Measurements from ENCODE around the gene ZNF222. TPM values are rescaled to one million over a fixed set of nuclear protein-coding genes. Genes with fewer than 3 reads are reported as not detected.

Gene ZNF222
- total RNA-seq, 4 donors from 2014 or later = 2.0 to 7.3 (median 2.1) TPM

GRCh38 chr19:44069415-44069814 lies 44.2 kb downstream of the ZNF222 start:
- WGBS, 2 donors = 88 to 100% methylated on average over 1 of the region's 1 CpG
- Histone ChIP-seq H3K27ac (no peak overlapping the region), H3K36me3 (peaks cover 0 to 43% (median 13%) of the 10 kb centered on the region in 3 donors), H3K27me3 (no peaks in the 10 kb centered on the region), H3K4me1 (peaks cover 0 to 11% (median 5%) of the 10 kb centered on the region in 4 donors), H3K9me3 (peaks cover 3 to 65% (median 20%) of the 10 kb centered on the region in 4 donors), H3K4me3 (no peak overlapping the region)
- no peak for TF ChIP-seq CTCF (IDR thresholded peaks at IDR 0.05)
- TF ChIP-seq POLR2A (IDR thresholded peaks at IDR 0.05) = no peak
- TF ChIP-seq EP300 (IDR thresholded peaks at IDR 0.05) = no peak
- no peak for DNase-seq (ENCODE audit: low spot score in 2 of 2)

GRCh38 chr19:44071824-44072542 lies 46.8 kb downstream of the ZNF222 start, which contains the start of gene ZNF284:
ZNF284 (plus strand) TSS chr19:44072159; CDS start chr19:44076390, 4,231 bp downstream.
- peaks cover 0 to 11% (median 5%) of the 10 kb centered on the region in 4 donors for H3K4me1 ChIP-seq

DNA sequence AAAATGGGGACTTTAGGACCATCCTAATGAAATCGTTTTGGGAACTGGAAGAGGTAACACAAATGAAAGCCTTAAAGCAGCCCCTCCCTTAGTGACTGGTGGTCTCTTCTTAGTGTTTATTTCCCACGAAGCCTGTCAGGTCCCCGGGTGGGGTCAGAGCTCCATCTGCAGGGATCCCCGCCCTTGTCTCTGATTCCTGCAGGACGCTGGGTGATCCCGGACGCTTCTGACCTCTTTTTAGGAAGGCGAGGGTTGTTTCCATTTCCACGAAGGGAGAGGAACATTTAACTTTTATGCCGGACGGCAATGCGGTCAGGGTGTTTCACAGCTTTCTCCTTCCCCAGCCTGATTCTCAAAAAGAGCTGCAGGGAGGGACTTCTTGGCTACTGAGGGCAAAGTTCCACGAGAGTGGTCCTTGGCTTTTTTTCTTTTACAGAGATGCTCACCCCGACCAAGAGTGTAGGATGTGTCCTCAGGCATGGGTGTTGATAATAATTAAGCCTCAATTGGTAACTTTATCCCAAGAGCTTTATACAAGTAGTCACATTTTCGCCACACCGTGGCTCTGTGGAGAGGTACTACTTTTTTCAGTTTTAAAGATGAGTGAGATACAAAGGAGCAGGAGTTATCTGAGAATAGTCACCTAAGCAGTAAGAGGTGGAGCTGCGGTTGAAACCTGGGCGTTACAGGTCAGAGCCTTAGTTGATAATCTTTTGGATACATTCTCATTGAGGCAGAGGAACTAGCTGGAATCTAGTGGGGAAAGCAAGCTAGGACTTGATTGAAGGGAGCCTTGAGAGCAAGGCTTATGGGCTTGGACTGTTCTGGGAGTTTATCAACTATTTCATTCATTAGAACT lies 47.6 kb downstream of the ZNF222 start:
- Histone ChIP-seq H3K4me3 (peak overlapping the region; percentile 57 to 71 (median 63)), H3K9me3 (peaks cover 0 to 31% (median 1%) of the 10 kb centered on the region in 4 donors), H3K36me3 (peaks cover 0 to 28% (median 0%) of the 10 kb centered on the region in 3 donors), H3K27me3 (no peaks in the 10 kb centered on the region), H3K27ac (no peak overlapping the region), H3K4me1 (peaks cover 0 to 11% (median 5%) of the 10 kb centered on the region in 4 donors)
- DNase-seq (ENCODE audit: low spot score in 2 of 2) = no peak
- no peak for TF ChIP-seq POLR2A (IDR thresholded peaks at IDR 0.05)
- 19 to 22% methylated on average over 18 of the region's 18 CpGs for WGBS, 2 donors

More at GRCh38 chr19:44071824-44072542, 46.8 kb downstream of the ZNF222 start, which contains the start of gene ZNF284:
- H3K27me3 ChIP-seq = no peaks in the 10 kb centered on the region
- peaks cover 0 to 29% (median under 1%) of the 10 kb centered on the region in 3 donors for H3K36me3 ChIP-seq
- peak within 1 kb of the TSS; percentile 57 to 71 (median 63) for H3K4me3 ChIP-seq
- H3K9me3 ChIP-seq = peaks cover 0 to 39% (median 7%) of the 10 kb centered on the region in 4 donors
- peak; percentile 54 to 77 for DNase-seq (ENCODE audit: low spot score in 2 of 2)
- TF ChIP-seq EP300 (IDR thresholded peaks at IDR 0.05) = peak; percentile 30 to 66
- no peak for TF ChIP-seq CTCF (IDR thresholded peaks at IDR 0.05)
- no peak for TF ChIP-seq POLR2A (IDR thresholded peaks at IDR 0.05)
- H3K27ac ChIP-seq = peak within 1 kb of the TSS in 2 of 4 donors; percentile 31 to 52
- 1 to 2% methylated on average over 28 to 40 of the region's 40 CpGs for WGBS, 2 donors

DNA sequence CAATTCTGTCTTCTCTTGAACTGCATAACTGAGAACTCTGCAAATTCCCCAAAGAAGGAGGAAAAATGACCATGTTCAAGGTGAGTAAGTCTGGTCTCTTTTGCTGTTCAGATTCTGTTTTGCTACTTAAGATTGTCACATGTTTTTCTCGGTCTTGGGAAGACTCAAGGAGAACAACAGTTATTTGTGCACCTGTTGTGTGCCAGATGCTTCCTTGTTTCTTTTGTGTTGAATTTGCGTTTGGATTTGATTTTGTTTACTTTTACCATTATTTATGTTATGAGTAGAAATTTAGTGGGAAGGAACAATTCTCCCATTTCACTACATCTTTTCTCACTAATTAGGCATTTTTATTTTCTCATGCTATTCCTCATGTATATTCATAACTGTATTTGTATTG lies 51.1 kb downstream of the ZNF222 start:
- TF ChIP-seq CTCF (IDR thresholded peaks at IDR 0.05) = no peak
- Histone ChIP-seq H3K4me1 (peaks cover 0 to 11% (median 5%) of the 10 kb centered on the region in 4 donors), H3K27ac (no peak overlapping the region), H3K36me3 (peaks cover 0 to 52% (median 7%) of the 10 kb centered on the region in 3 donors), H3K4me3 (no peak overlapping the region), H3K27me3 (no peaks in the 10 kb centered on the region), H3K9me3 (no peaks in the 10 kb centered on the region)
- 85 to 88% methylated on average over 2 of the region's 2 CpGs for WGBS, 2 donors
- DNase-seq (ENCODE audit: low spot score in 2 of 2) = no peak

Small RNAs within 50 kb of the gene (small RNA-seq; reads per million reads assigned to genes)
- gene AC006213.5 = not detected

Other genes with a start within 250 kb of the ZNF222 start
- 10 to 100 TPM in 1 of 4 donors, 1 to 10 TPM in 3; 4.6 to 18.3 (median 6.8) TPM for gene KCNN4, start 244.4 kb upstream of the ZNF222 start, total RNA-seq
- 1 to 10 TPM in 1 of 4 donors, under 1 TPM in 3; 0.39 to 2.1 (median 0.53) TPM for gene LYPD5, start 222.9 kb upstream of the ZNF222 start, total RNA-seq
- gene ZNF283, start 198.1 kb upstream of the ZNF222 start, total RNA-seq = 10 to 100 TPM in 2 of 4 donors, 1 to 10 TPM in 2; 4.2 to 12.3 (median 10.4) TPM
- 1 to 10 TPM in 3 of 4 donors, under 1 TPM in 1; 0.90 to 3.7 (median 1.1) TPM for gene ZNF404, start 141.4 kb upstream of the ZNF222 start, total RNA-seq
- 10 to 100 TPM in 3 of 4 donors, 1 to 10 TPM in 1; 8.7 to 26.9 (median 17.7) TPM for gene ZNF45, start 90.1 kb upstream of the ZNF222 start, total RNA-seq
- 1 to 10 TPM; 3.6 to 7.3 (median 6.5) TPM for gene ZNF221, start 74.2 kb upstream of the ZNF222 start, total RNA-seq
- gene ZNF155, start 41.2 kb upstream of the ZNF222 start, total RNA-seq = 1 to 10 TPM; 4.2 to 7.2 (median 5.1) TPM
- gene ZNF230, start 22.4 kb upstream of the ZNF222 start, total RNA-seq = 1 to 10 TPM; 3.9 to 5.3 (median 5.2) TPM
- 1 to 10 TPM; 1.7 to 7.3 (median 5.3) TPM for gene ZNF223, start 26.7 kb downstream of the ZNF222 start, total RNA-seq
- gene ZNF284, start 46.8 kb downstream of the ZNF222 start, total RNA-seq = 1 to 10 TPM; 1.8 to 3.1 (median 2.0) TPM
- gene ZNF224, start 69.0 kb downstream of the ZNF222 start, total RNA-seq = 10 to 100 TPM; 16.2 to 34.1 (median 28.4) TPM
- 10 to 100 TPM in 1 of 4 donors, 1 to 10 TPM in 3; 1.8 to 10.1 (median 4.6) TPM for gene ZNF225, start 88.0 kb downstream of the ZNF222 start, total RNA-seq
- 1 to 10 TPM; 6.9 to 7.9 (median 7.1) TPM for gene ZNF234, start 116.2 kb downstream of the ZNF222 start, total RNA-seq
- gene ZNF226, start 139.7 kb downstream of the ZNF222 start, total RNA-seq = 10 to 100 TPM; 18.0 to 29.1 (median 23.3) TPM
- gene ZNF227, start 187.2 kb downstream of the ZNF222 start, total RNA-seq = 10 to 100 TPM in 3 of 4 donors, 1 to 10 TPM in 1; 8.1 to 22.0 (median 14.3) TPM
- gene ZNF233, start 234.5 kb downstream of the ZNF222 start, total RNA-seq = 1 to 10 TPM in 1 of 4 donors, under 1 TPM in 2, not detected in 1; 0.44 to 1.2 (median 0.63) TPM

Data from tibial nerve (tissue), 4 donors.